Fibroblast of lung (primary cell): Measurements from ENCODE around the gene SP6. TPM values are rescaled to one million over a fixed set of nuclear protein-coding genes. Genes with fewer than 3 reads are reported as not detected.

ENCODE experiments used
- DNase-seq, 2 donors: peaks; one replicate each; pipeline versions ENCODE4 v3.0.0 to v3.0.0-alpha.2; 2010; ENCODE audit warnings: low read depth in 2 of 2
- H2AFZ ChIP-seq: 2 replicates; pipeline ENCODE4 v1.5.1; 2012; ENCODE audit warnings: low read length, control low read depth, inconsistent platforms
- H3K27ac ChIP-seq: 2 replicates; pipeline ENCODE4 v1.5.1; 2011; ENCODE audit warnings: low read length, control low read depth; ENCODE audit not compliant: insufficient read depth
- H3K27me3 ChIP-seq: 2 replicates; pipeline ENCODE4 v1.5.1; 2011; ENCODE audit warnings: mild to moderate bottlenecking, low read length; ENCODE audit not compliant: control insufficient read depth, insufficient read depth
- H3K36me3 ChIP-seq: 2 replicates; pipeline ENCODE4 v1.5.1; 2011; ENCODE audit warnings: low read length; ENCODE audit not compliant: control insufficient read depth, insufficient read depth
- H3K4me1 ChIP-seq: 2 replicates; pipeline ENCODE4 v1.5.1; 2011; ENCODE audit warnings: low read length; ENCODE audit not compliant: control insufficient read depth, insufficient read depth; ENCODE audit errors: extremely low read depth
- H3K4me2 ChIP-seq: 2 replicates; pipeline ENCODE4 v1.5.1; 2011; ENCODE audit warnings: low read length, control low read depth; ENCODE audit not compliant: insufficient read depth; ENCODE audit errors: extremely low read depth
- H3K4me3 ChIP-seq, 4 experiments: fragments of 200-600 bp in 1 of 4; sonication (generic) in 1 of 4; replicated peaks in 1 of 4; 2 replicates each; pipeline ENCODE4 v1.5.1; 2011 to 2016; ENCODE audit warnings: low read length in 4 of 4, low read depth in 3 of 4, mild to moderate bottlenecking in 3 of 4, control low read depth in 2 of 4, inconsistent platforms in 1 of 4, mixed read lengths in 1 of 4; ENCODE audit not compliant: insufficient read depth in 1 of 4; ENCODE audit errors: control extremely low read depth in 1 of 4
- H3K79me2 ChIP-seq: 2 replicates; pipeline ENCODE4 v1.5.1; 2012; ENCODE audit warnings: mild to moderate bottlenecking, low read length, inconsistent platforms; ENCODE audit not compliant: control insufficient read depth, insufficient read depth
- H3K9ac ChIP-seq: 2 replicates; pipeline ENCODE4 v1.5.1; 2011; ENCODE audit warnings: mild to moderate bottlenecking, low read length, control low read depth; ENCODE audit not compliant: insufficient read depth
- H3K9me3 ChIP-seq: 2 replicates; pipeline ENCODE4 v1.5.1; 2012; ENCODE audit warnings: low read depth, low read length; ENCODE audit not compliant: control insufficient read depth, insufficient read depth
- H4K20me1 ChIP-seq: 2 replicates; pipeline ENCODE4 v1.5.1; 2011; ENCODE audit warnings: low read length; ENCODE audit not compliant: control insufficient read depth, insufficient read depth; ENCODE audit errors: extremely low read depth
- EZH2 ChIP-seq: IDR thresholded peaks from 2 replicates; pipeline ENCODE4 v1.5.1; 2012; ENCODE audit warnings: low read length, control low read depth, mild to moderate bottlenecking; ENCODE audit errors: missing control alignments
- polyA plus RNA-seq, 2 donors: library from polyadenylated mRNA; depleted of rRNA in 1 of 2; stranded (reverse) in 1 of 2; unstranded in 1 of 2; fragments of >200 nt; gene quantifications; 2 replicates each; pipeline ENCODE4 v1.2.1, GENCODE V29; 2011 to 2012; ENCODE audit warnings: missing spikeins in 1 of 2
- total RNA-seq: library from RNA; depleted of rRNA; stranded (reverse); fragments of >200 nt; gene quantifications from 2 replicates; pipeline ENCODE4 v1.2.1, GENCODE V29; 2014
- TF ChIP-seq, protein P1 (sequence below), 2 donors: IDR thresholded peaks in 1 of 2; conservative IDR thresholded peaks in 1 of 2; 1 replicate in 1 of 2; 2 replicates in 1 of 2; pipeline ENCODE4 v1.5.1; 2011 to 2012; ENCODE audit warnings: low read length in 2 of 2, control low read depth in 1 of 2, inconsistent platforms in 1 of 2, low read depth in 1 of 2, mild to moderate bottlenecking in 1 of 2

SP6 gene
- total and polyA plus RNA-seq, 2 donors (not counting 1 experiment from before 2014, with no cell fraction given) = under 0.01 to 0.07 TPM

DNA sequence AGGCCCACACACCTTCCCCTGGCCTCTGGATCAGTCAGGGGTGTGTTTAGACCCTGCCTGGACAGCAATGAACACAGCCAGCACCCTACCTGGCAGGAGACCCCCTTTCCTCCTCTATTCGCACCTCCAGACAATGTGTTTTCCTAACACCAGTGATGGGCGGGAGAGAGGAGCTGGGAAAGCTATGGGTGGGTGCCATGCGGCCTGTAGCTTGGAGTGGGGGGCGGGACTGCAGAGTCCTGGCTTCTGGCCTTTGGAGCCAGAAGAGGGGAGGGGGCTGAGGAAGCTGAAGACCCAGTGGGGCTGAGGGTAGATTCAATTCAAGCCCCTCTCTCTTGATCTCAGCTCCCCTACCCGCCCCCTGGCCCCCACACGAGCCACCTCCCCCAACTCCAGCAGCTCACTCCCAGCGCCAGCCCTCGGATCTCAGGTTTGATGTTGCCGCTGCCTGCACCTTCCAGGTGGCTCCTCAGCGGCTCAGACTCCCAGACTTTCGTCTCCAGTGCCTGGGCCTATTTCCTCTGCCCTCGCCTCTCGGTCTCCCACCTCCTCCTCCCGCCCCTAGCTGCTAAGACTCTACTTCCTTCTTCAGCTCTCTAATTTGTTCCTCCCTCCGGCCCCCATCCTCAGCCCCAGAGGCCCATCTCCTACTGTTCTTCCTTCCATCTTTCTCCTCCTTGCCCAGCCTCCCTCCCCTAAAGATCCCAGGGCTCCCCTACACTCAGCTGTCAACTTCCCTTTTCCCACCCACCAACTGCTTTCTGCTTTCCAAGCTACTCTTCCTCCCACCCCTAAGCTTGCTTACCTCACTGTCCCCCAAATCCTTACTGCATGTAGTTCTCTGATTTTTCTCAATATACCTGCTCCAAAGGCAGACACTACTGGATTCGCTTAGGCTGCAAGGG, 6.8 kb upstream of the SP6 start:
- no peak for DNase-seq
- H3K27me3 ChIP-seq = peaks cover 34% of the 10 kb centered on the region
- TF ChIP-seq EZH2 = no peak
- TF ChIP-seq, protein P1, sequence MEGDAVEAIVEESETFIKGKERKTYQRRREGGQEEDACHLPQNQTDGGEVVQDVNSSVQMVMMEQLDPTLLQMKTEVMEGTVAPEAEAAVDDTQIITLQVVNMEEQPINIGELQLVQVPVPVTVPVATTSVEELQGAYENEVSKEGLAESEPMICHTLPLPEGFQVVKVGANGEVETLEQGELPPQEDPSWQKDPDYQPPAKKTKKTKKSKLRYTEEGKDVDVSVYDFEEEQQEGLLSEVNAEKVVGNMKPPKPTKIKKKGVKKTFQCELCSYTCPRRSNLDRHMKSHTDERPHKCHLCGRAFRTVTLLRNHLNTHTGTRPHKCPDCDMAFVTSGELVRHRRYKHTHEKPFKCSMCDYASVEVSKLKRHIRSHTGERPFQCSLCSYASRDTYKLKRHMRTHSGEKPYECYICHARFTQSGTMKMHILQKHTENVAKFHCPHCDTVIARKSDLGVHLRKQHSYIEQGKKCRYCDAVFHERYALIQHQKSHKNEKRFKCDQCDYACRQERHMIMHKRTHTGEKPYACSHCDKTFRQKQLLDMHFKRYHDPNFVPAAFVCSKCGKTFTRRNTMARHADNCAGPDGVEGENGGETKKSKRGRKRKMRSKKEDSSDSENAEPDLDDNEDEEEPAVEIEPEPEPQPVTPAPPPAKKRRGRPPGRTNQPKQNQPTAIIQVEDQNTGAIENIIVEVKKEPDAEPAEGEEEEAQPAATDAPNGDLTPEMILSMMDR (conservative IDR thresholded peaks at IDR 0.05 in 1 of 2, IDR thresholded peaks at IDR 0.05 in 1 of 2; ENCODE audit: low read depth in 1 of 2, low read length in 2 of 2) = no peak

DNA sequence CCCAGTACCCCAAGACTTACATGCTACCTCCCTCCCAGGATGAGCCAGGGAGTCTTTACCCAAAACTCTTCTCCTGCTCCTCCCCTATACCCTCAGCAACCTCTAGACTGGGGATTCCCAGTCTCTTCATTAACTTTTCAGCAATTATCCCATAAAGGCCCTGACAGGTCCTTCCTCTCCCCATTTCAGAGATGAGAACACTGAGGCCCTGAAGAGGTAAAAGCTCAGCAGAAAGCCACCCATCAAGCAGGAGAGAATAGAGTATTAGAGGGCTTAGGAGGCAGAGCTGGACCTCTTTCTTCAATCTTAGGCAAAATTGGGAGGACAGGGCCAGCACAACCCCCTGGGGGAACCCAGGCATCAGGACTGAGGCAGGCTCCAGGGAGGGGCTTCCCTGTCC, 5.9 kb upstream of the SP6 start:
- Histone ChIP-seq H3K27me3 (peaks cover 43% of the 10 kb centered on the region), H2AFZ (no peak overlapping the region), H3K27ac (no peak overlapping the region), H3K79me2 (no peaks in the 10 kb centered on the region), H4K20me1 (no peaks in the 10 kb centered on the region), H3K9ac (no peak overlapping the region), H3K4me2 (no peak overlapping the region), H3K36me3 (no peaks in the 10 kb centered on the region), H3K4me3 (no peak overlapping the region), H3K9me3 (no peaks in the 10 kb centered on the region), H3K4me1 (no peaks in the 10 kb centered on the region)
- TF ChIP-seq, protein P1 (conservative IDR thresholded peaks at IDR 0.05 in 1 of 2, IDR thresholded peaks at IDR 0.05 in 1 of 2; ENCODE audit: low read depth in 1 of 2, low read length in 2 of 2) = no peak
- no peak for TF ChIP-seq EZH2
- no peak for DNase-seq

More for the DNA sequence above, 6.8 kb upstream of the SP6 start:
- Histone ChIP-seq H3K4me1 (peaks cover 4% of the 10 kb centered on the region), H4K20me1 (no peaks in the 10 kb centered on the region), H3K4me2 (no peak overlapping the region), H3K9me3 (no peaks in the 10 kb centered on the region), H3K79me2 (no peaks in the 10 kb centered on the region), H3K4me3 (no peak overlapping the region), H2AFZ (no peak overlapping the region), H3K27ac (no peak overlapping the region), H3K9ac (no peak overlapping the region), H3K36me3 (no peaks in the 10 kb centered on the region)

DNA sequence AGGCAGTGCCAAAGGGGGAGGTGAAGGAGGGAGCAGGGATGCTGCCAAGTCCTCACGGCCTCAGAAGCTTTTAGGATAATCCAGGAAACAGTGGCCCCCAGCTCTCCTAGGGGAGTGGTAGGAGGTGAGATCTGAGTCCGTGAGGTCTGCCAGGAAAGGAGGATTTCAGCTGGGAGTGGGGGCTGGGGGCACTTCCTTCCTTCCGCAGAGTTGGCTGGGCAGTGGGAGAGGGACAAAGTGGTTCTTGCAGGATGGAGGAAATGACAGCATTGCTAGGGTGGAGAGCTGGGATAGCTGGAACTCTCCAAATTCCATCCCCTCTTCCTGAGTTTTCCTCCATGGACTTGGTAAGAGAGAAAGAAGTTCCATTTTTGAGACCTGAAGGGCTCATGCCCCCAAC, 4.8 kb upstream of the SP6 start:
- Histone ChIP-seq H3K4me1 (peaks cover 2% of the 10 kb centered on the region), H3K9ac (no peak overlapping the region), H3K79me2 (no peaks in the 10 kb centered on the region), H3K9me3 (no peaks in the 10 kb centered on the region), H3K4me2 (no peak overlapping the region), H3K27ac (no peak overlapping the region), H3K4me3 (no peak overlapping the region), H3K36me3 (no peaks in the 10 kb centered on the region), H3K27me3 (peaks cover 46% of the 10 kb centered on the region), H2AFZ (no peak overlapping the region), H4K20me1 (no peaks in the 10 kb centered on the region)
- DNase-seq = no peak
- TF ChIP-seq, protein P1 (conservative IDR thresholded peaks at IDR 0.05 in 1 of 2, IDR thresholded peaks at IDR 0.05 in 1 of 2; ENCODE audit: low read depth in 1 of 2, low read length in 2 of 2) = no peak
- no peak for TF ChIP-seq EZH2
